ENCODE data around the gene NSUN6.

NSUN6 gene, protein sequence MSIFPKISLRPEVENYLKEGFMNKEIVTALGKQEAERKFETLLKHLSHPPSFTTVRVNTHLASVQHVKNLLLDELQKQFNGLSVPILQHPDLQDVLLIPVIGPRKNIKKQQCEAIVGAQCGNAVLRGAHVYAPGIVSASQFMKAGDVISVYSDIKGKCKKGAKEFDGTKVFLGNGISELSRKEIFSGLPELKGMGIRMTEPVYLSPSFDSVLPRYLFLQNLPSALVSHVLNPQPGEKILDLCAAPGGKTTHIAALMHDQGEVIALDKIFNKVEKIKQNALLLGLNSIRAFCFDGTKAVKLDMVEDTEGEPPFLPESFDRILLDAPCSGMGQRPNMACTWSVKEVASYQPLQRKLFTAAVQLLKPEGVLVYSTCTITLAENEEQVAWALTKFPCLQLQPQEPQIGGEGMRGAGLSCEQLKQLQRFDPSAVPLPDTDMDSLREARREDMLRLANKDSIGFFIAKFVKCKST

DNA sequence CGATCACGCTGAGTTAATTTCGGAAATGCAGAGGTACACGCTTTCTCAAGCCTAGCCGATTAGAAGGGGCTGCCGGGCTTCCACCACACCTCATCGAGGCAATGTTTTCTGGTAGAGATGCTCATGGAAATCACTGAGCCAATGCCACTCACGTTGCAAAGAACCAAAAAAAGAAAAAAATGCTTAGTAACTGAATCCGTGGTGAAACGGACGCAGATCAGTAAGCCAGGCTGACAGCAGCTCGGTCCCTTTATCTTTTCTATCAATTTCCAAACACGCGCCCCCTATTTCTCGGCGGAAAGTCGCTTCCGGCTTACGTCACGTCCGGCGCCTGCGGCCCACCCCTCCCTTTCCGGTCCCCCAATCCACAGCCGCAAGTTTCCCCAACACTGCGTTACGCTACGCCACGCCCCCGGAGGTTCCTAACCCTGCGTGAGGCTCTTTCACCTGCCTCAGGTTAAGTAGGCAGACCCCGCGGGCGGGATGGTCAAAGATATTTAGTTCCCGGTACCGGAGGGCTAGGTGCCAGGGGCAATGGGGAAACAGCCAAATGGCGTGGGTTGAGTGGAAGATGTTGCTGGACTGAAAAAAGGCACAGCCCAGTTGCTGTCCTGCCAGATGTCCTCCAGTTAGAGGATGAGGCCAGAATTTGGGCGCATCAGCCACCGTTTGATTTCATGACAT lies at the start of gene NSUN6:
NSUN6 (minus strand) TSS at position 264 of the 684 bp plus-strand sequence. CDS start 384 bp downstream, outside the sequence.
- Histone ChIP-seq H3K9me2 (replicated peaks; ENCODE audit: insufficient read depth, low read length) (no peaks in the 10 kb centered on the region), H3F3A (ENCODE audit: insufficient read depth) (peaks cover 6% of the 10 kb centered on the region; the same call in 1 of the 2 replicates), H3K4me3 (ENCODE audit: insufficient read depth, low read length, poor library complexity, severe bottlenecking) (peak within 1 kb of the TSS; percentile 98), H3K27ac (ENCODE audit: low read depth, low read length) (peak within 1 kb of the TSS; percentile 75), H3K9ac (ENCODE audit: low read length) (peak within 1 kb of the TSS; percentile 87), H3K9me3 (ENCODE audit: insufficient read depth, low read length) (no peaks in the 10 kb centered on the region), H3K79me2 (ENCODE audit: insufficient read depth, low read length) (peaks cover 39% of the 10 kb centered on the region), H3K36me3 (ENCODE audit: low read length) (peaks cover 5% of the 10 kb centered on the region; the same call in 1 of the 2 replicates), H3K4me2 (ENCODE audit: low read depth, low read length, poor library complexity, severe bottlenecking) (peak within 1 kb of the TSS; percentile 98), H3K27me3 (ENCODE audit: low read length) (no peaks in the 10 kb centered on the region), H4K20me1 (ENCODE audit: low read depth, low read length) (no peaks in the 10 kb centered on the region), H2AFZ (ENCODE audit: low read depth, low read length, severe bottlenecking) (peak within 1 kb of the TSS; percentile 52)
- TF ChIP-seq, protein P1, sequence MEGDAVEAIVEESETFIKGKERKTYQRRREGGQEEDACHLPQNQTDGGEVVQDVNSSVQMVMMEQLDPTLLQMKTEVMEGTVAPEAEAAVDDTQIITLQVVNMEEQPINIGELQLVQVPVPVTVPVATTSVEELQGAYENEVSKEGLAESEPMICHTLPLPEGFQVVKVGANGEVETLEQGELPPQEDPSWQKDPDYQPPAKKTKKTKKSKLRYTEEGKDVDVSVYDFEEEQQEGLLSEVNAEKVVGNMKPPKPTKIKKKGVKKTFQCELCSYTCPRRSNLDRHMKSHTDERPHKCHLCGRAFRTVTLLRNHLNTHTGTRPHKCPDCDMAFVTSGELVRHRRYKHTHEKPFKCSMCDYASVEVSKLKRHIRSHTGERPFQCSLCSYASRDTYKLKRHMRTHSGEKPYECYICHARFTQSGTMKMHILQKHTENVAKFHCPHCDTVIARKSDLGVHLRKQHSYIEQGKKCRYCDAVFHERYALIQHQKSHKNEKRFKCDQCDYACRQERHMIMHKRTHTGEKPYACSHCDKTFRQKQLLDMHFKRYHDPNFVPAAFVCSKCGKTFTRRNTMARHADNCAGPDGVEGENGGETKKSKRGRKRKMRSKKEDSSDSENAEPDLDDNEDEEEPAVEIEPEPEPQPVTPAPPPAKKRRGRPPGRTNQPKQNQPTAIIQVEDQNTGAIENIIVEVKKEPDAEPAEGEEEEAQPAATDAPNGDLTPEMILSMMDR (IDR thresholded peaks at IDR 0.05; ENCODE audit: insufficient read depth, low read length, poor library complexity, severe bottlenecking), result no peak
- no peak for TF ChIP-seq EZH2phosphoT487 (conservative IDR thresholded peaks at IDR 0.05; ENCODE audit: low read length)

DNA sequence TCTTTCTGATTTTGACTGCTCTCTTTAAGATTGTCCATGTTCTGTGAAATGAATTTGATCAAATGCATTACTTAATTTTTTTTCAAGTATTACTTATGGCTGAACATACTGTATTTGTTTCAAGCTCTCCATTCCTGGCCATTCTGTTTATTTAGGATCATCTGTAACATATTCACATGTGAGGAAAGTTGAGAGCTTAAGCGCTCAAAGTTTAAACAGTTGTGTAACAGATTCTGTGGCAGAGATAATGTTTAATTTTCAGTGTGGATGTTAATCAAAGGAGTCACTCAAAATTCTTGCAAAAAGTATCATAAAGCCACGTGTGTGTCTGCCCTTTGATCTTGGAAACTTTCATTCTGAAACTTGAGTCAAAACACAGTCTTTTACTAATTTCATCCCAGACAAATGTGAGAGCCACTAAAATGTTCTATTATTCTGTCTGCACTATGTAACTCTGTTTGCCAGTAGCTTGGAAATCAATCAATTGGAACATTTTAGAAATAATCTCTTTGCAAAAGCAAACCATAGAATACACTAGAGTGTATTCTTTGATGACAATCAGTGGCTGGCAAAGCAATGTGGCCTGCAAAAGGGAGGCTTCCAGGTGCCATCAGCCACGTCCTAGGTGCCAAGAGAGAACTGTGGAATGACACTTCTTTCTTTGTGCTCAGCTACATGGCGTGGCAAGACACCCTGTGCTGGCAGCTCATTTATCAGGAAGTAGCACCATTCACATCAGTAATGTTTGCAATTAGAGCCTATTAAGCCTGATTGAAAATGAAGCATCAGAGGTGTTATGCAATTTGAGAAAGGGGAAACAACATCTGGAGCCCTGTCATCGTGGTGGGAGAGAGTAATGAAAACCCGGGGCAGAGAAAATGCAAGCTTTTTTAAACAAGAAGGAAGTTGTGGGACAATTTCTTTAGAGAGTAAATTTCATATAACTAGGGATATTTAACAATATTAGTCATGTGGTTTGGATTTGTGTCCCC lies 48.8 kb upstream of the NSUN6 start:
- Histone ChIP-seq H3K4me2 (ENCODE audit: low read depth, low read length, poor library complexity, severe bottlenecking) (no peak overlapping the region), H3K36me3 (ENCODE audit: low read length) (no peaks in the 10 kb centered on the region), H3K4me3 (ENCODE audit: insufficient read depth, low read length, poor library complexity, severe bottlenecking) (no peak overlapping the region), H3K9me2 (replicated peaks; ENCODE audit: insufficient read depth, low read length) (no peaks in the 10 kb centered on the region), H3K9me3 (ENCODE audit: insufficient read depth, low read length) (no peaks in the 10 kb centered on the region), H3K27me3 (ENCODE audit: low read length) (no peaks in the 10 kb centered on the region), H3F3A (ENCODE audit: insufficient read depth) (no peaks in the 10 kb centered on the region), H4K20me1 (ENCODE audit: low read depth, low read length) (no peaks in the 10 kb centered on the region), H3K27ac (ENCODE audit: low read depth, low read length) (no peak overlapping the region), H3K79me2 (ENCODE audit: insufficient read depth, low read length) (no peaks in the 10 kb centered on the region), H3K9ac (ENCODE audit: low read length) (no peak overlapping the region), H2AFZ (ENCODE audit: low read depth, low read length, severe bottlenecking) (no peak overlapping the region)
- TF ChIP-seq EZH2phosphoT487 (conservative IDR thresholded peaks at IDR 0.05; ENCODE audit: low read length), result no peak
- TF ChIP-seq, protein P1 (IDR thresholded peaks at IDR 0.05; ENCODE audit: insufficient read depth, low read length, poor library complexity, severe bottlenecking), result no peak

DNA sequence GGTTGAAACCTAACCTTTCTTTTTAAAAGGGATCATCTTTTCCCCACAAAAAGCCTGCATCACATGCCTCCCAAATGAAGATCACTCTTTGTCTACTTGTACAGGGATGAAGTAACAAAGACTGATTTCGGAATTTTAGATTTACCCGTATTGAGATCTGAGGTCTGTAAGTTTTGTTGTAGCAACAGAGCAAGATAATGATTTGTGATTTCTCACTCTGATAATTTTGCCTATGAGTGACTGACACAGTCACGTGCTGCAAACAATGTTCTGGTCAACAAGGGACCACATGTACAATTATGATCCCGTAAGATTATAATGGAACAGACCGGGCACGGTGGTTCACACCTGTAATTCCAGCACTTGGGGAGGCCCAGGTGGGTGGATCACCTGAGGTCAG lies 39.2 kb upstream of the NSUN6 start:
- Histone ChIP-seq H3K36me3 (ENCODE audit: low read length) (no peaks in the 10 kb centered on the region), H3K9ac (ENCODE audit: low read length) (no peak overlapping the region), H3K9me2 (replicated peaks; ENCODE audit: insufficient read depth, low read length) (no peaks in the 10 kb centered on the region), H3K4me3 (ENCODE audit: insufficient read depth, low read length, poor library complexity, severe bottlenecking) (no peak overlapping the region), H3K4me2 (ENCODE audit: low read depth, low read length, poor library complexity, severe bottlenecking) (no peak overlapping the region), H4K20me1 (ENCODE audit: low read depth, low read length) (no peaks in the 10 kb centered on the region), H3K9me3 (ENCODE audit: insufficient read depth, low read length) (no peaks in the 10 kb centered on the region), H2AFZ (ENCODE audit: low read depth, low read length, severe bottlenecking) (no peak overlapping the region), H3F3A (ENCODE audit: insufficient read depth) (no peaks in the 10 kb centered on the region), H3K27ac (ENCODE audit: low read depth, low read length) (no peak overlapping the region), H3K27me3 (ENCODE audit: low read length) (no peaks in the 10 kb centered on the region), H3K79me2 (ENCODE audit: insufficient read depth, low read length) (no peaks in the 10 kb centered on the region)
- no peak for TF ChIP-seq EZH2phosphoT487 (conservative IDR thresholded peaks at IDR 0.05; ENCODE audit: low read length)
- TF ChIP-seq, protein P1 (IDR thresholded peaks at IDR 0.05; ENCODE audit: insufficient read depth, low read length, poor library complexity, severe bottlenecking), result no peak

Data from SU-DHL-6 (cell line).